Tongue (tissue), 2 donors: ENCODE results near the gene CDK15. TPM values are rescaled to one million over a fixed set of nuclear protein-coding genes. Genes with fewer than 3 reads are reported as not detected.
"Not testable (repeated sequence)": the region's sequence is repeated elsewhere in the genome, so short reads cannot be mapped to it uniquely, and the experiment has no call there.

Experiments used
- DNase-seq: peaks from one replicate; pipeline ENCODE4 v3.0.0-alpha.2; 2015
- total RNA-seq: library from RNA; depleted of rRNA; stranded (reverse); fragments of >200 nt; gene quantifications from one replicate; pipeline ENCODE4 v1.2.3, GENCODE V29; 2014

Gene CDK15
- 0.62 TPM for total RNA-seq

- DNase-seq: peak; percentile 61
Measured at GRCh38 chr2:201806442-201807170, at the start of gene CDK15. Gene CDK15 (plus strand): TSS chr2:201806537. CDS start chr2:201806665, 128 bp downstream.

GRCh38 chr2:201758234-201758633, 48.1 kb upstream of the CDK15 start:
- no peak for DNase-seq

- DNase-seq: no peak
Measured at GRCh38 chr2:201758873-201759272, 47.5 kb upstream of the CDK15 start.

- no peak for DNase-seq
Measured at GRCh38 chr2:201759567-201759966, 46.8 kb upstream of the CDK15 start.

GRCh38 chr2:201761101-201761500, 45.2 kb upstream of the CDK15 start:
- DNase-seq: no peak

- DNase-seq: not testable (repeated sequence)
Measured at GRCh38 chr2:201764469-201764868, 41.9 kb upstream of the CDK15 start.

- DNase-seq: no peak
Measured at GRCh38 chr2:201765799-201766198, 40.5 kb upstream of the CDK15 start.

- DNase-seq: no peak
Measured at GRCh38 chr2:201768918-201769317, 37.4 kb upstream of the CDK15 start.

GRCh38 chr2:201769666-201770373, 36.5 kb upstream of the CDK15 start:
- DNase-seq: no peak

- DNase-seq: no peak
Measured at GRCh38 chr2:201773990-201774389, 32.3 kb upstream of the CDK15 start.

GRCh38 chr2:201774546-201774945, 31.8 kb upstream of the CDK15 start:
- DNase-seq: no peak

GRCh38 chr2:201775326-201775725, 31.0 kb upstream of the CDK15 start:
- DNase-seq: no peak

- DNase-seq: no peak
Measured at GRCh38 chr2:201777043-201777442, 29.3 kb upstream of the CDK15 start.

GRCh38 chr2:201777869-201778268, 28.5 kb upstream of the CDK15 start:
- no peak for DNase-seq

- DNase-seq: no peak
Measured at GRCh38 chr2:201779901-201780673, 26.2 kb upstream of the CDK15 start.

GRCh38 chr2:201780674-201781493, 25.5 kb upstream of the CDK15 start, which contains the start of gene ALS2:
Gene ALS2 (minus strand): TSS chr2:201780933. CDS start chr2:201768885, 12,048 bp downstream.
- DNase-seq: peak; percentile 98

GRCh38 chr2:201781557-201782051, 24.7 kb upstream of the CDK15 start:
- DNase-seq: peak; percentile 34

- DNase-seq: no peak
Measured at GRCh38 chr2:201784563-201784962, 21.8 kb upstream of the CDK15 start.

- DNase-seq: no peak
Measured at GRCh38 chr2:201785135-201785534, 21.2 kb upstream of the CDK15 start.

GRCh38 chr2:201786471-201786870, 19.9 kb upstream of the CDK15 start:
- no peak for DNase-seq

GRCh38 chr2:201788371-201788770, 18.0 kb upstream of the CDK15 start:
- DNase-seq: no peak

- DNase-seq: no peak
Measured at GRCh38 chr2:201789395-201789794, 16.9 kb upstream of the CDK15 start.
